ENCODE results near the gene MAST3. TPM values are rescaled to one million over a fixed set of nuclear protein-coding genes. Genes with fewer than 3 reads are reported as not detected.

MAST3 gene
- total RNA-seq, 1 experiment from 2014 or later = 4.1 TPM

GRCh38 chr19:18110609-18111232, 13.1 kb downstream of the MAST3 start:
- CTCF ChIA-PET = interaction anchor here (0.5 to 3.7 kb wide), 11 partner anchors 27 to 500 kb away, joined by 3 to 47 read pairs (median 4); a partner anchor contains a TSS
- POLR2A ChIA-PET = interaction anchor here (0.5 to 1.8 kb wide), 10 partner anchors 13 to 190 kb away, joined by 3 to 10 read pairs (median 4); partner anchors contain the start of genes CCDC124, JUND, MAST3 and MPV17L2
- no TSS peak for BruUV-seq (replicated peaks)

GRCh38 chr19:18112989-18113478, 15.5 kb downstream of the MAST3 start:
- Mint-ChIP-seq H3K36me3 (ENCODE audit: insufficient read depth, unreplicated experiment) (peaks cover 9% of the 10 kb centered on the region), H3K27me3 (ENCODE audit: insufficient read depth, unreplicated experiment) (no peaks in the 10 kb centered on the region), H3K4me1 (ENCODE audit: insufficient read depth, unreplicated experiment) (peaks cover 22% of the 10 kb centered on the region), H3K27ac (ENCODE audit: low read depth, unreplicated experiment) (peak overlapping the region; percentile 50), H3K9me3 (ENCODE audit: unreplicated experiment) (no peaks in the 10 kb centered on the region), H3K4me3 (ENCODE audit: unreplicated experiment) (no peak overlapping the region)
- TF ChIP-seq CTCF (IDR thresholded peaks at IDR 0.05; ENCODE audit: unreplicated experiment) = peak; percentile 95
- BruUV-seq (replicated peaks) = no TSS peak
- DNase-seq (ENCODE audit: unreplicated experiment) = peak; percentile 93
- ChIA-PET POLR2A (interaction anchor here (0.7 to 1.2 kb wide), 3 partner anchors 43 to 168 kb away, joined by 3 to 4 read pairs (median 3); partner anchors contain the start of gene JUND), CTCF (interaction anchor here (0.6 to 3.7 kb wide), 36 partner anchors 9 to 216 kb away, joined by 3 to 47 read pairs (median 4); partner anchors contain the start of genes PIK3R2 and RAB3A)
- intact Hi-C loops (cut with micrococcal nuclease) = loop anchor here (1.0 to 10.0 kb wide), 4 partner anchors 39 to 212 kb away; partner anchors contain the start of gene LSM4

More at GRCh38 chr19:18110609-18111232, 13.1 kb downstream of the MAST3 start:
- peaks cover 4% of the 10 kb centered on the region for H3K36me3 Mint-ChIP-seq (ENCODE audit: insufficient read depth, unreplicated experiment)
- intact Hi-C loops (cut with micrococcal nuclease) = loop anchor here (10.0 kb wide), 1 partner anchor 214 kb away; the partner anchor contains the start of gene LSM4
- peak overlapping the region; percentile 68 for H3K4me3 Mint-ChIP-seq (ENCODE audit: unreplicated experiment)
- DNase-seq (ENCODE audit: unreplicated experiment) = no peak
- H3K27ac Mint-ChIP-seq (ENCODE audit: low read depth, unreplicated experiment) = no peak overlapping the region
- no peaks in the 10 kb centered on the region for H3K27me3 Mint-ChIP-seq (ENCODE audit: insufficient read depth, unreplicated experiment)
- no peak for TF ChIP-seq CTCF (IDR thresholded peaks at IDR 0.05; ENCODE audit: unreplicated experiment)
- H3K9me3 Mint-ChIP-seq (ENCODE audit: unreplicated experiment) = no peaks in the 10 kb centered on the region
- peaks cover 15% of the 10 kb centered on the region for H3K4me1 Mint-ChIP-seq (ENCODE audit: insufficient read depth, unreplicated experiment)

- no peak overlapping the region for H3K27ac Mint-ChIP-seq (ENCODE audit: low read depth, unreplicated experiment)
- TF ChIP-seq CTCF (IDR thresholded peaks at IDR 0.05; ENCODE audit: unreplicated experiment) = no peak
- H3K4me1 Mint-ChIP-seq (ENCODE audit: insufficient read depth, unreplicated experiment) = peaks cover 21% of the 10 kb centered on the region
- no peak for DNase-seq (ENCODE audit: unreplicated experiment)
- no peaks in the 10 kb centered on the region for H3K9me3 Mint-ChIP-seq (ENCODE audit: unreplicated experiment)
- ChIA-PET CTCF (interaction anchor here (0.7 to 3.7 kb wide), 20 partner anchors 10 to 215 kb away, joined by 3 to 47 read pairs (median 5); partner anchors contain the start of genes PIK3R2 and RAB3A), POLR2A (interaction anchor here (1.2 kb wide), 1 partner anchor 78 kb away, joined by 4 read pairs; no protein-coding TSS in a partner anchor)
- peaks cover 9% of the 10 kb centered on the region for H3K36me3 Mint-ChIP-seq (ENCODE audit: insufficient read depth, unreplicated experiment)
- intact Hi-C loops (cut with micrococcal nuclease) = loop anchor here (1.0 to 10.0 kb wide), 4 partner anchors 38 to 211 kb away; partner anchors contain the start of gene LSM4
- no TSS peak for BruUV-seq (replicated peaks)
- no peaks in the 10 kb centered on the region for H3K27me3 Mint-ChIP-seq (ENCODE audit: insufficient read depth, unreplicated experiment)
- H3K4me3 Mint-ChIP-seq (ENCODE audit: unreplicated experiment) = no peak overlapping the region
Observed at GRCh38 chr19:18113827-18114226, 16.2 kb downstream of the MAST3 start.

- Mint-ChIP-seq H3K4me3 (ENCODE audit: unreplicated experiment) (no peak overlapping the region), H3K36me3 (ENCODE audit: insufficient read depth, unreplicated experiment) (peaks cover 9% of the 10 kb centered on the region), H3K27ac (ENCODE audit: low read depth, unreplicated experiment) (no peak overlapping the region), H3K27me3 (ENCODE audit: insufficient read depth, unreplicated experiment) (no peaks in the 10 kb centered on the region), H3K4me1 (ENCODE audit: insufficient read depth, unreplicated experiment) (peaks cover 19% of the 10 kb centered on the region), H3K9me3 (ENCODE audit: unreplicated experiment) (no peaks in the 10 kb centered on the region)
- DNase-seq (ENCODE audit: unreplicated experiment) = no peak
- BruUV-seq (replicated peaks) = no TSS peak
- POLR2A ChIA-PET = no interaction called here
- intact Hi-C loops (cut with micrococcal nuclease) = loop anchor here (10.0 kb wide), 1 partner anchor 210 kb away; the partner anchor contains the start of gene LSM4
- CTCF ChIA-PET = no interaction called here
- TF ChIP-seq CTCF (IDR thresholded peaks at IDR 0.05; ENCODE audit: unreplicated experiment) = no peak
Observed at GRCh38 chr19:18114483-18114882, 16.9 kb downstream of the MAST3 start.

All from MCF 10A (cell line).